Measurements from ENCODE around the gene ZFAND3. TPM values are rescaled to one million over a fixed set of nuclear protein-coding genes. Genes with fewer than 3 reads are reported as not detected.

Gene ZFAND3
- total and polyA plus RNA-seq, 10 of the 15 experiments (the other 5 are each of a cell fraction or from before 2014, with no cell fraction given), result 0.90 to 34.4 (median 16.3) TPM

GRCh38 chr6:37942606-37943376 lies 123.3 kb downstream of the ZFAND3 start:
- H2AFZ ChIP-seq (ENCODE audit: control insufficient read depth, low read depth, low read length), result no peak overlapping the region
- in situ Hi-C loops (cut with MboI), result no loop called here
- no peak overlapping the region for H3K9ac ChIP-seq (ENCODE audit: control insufficient read depth, insufficient read depth, low read length)
- 0 out of 2 replicates have a peak overlapping the region, but pooled peaks have one; percentile 39 for H3K4me3 ChIP-seq
- H3K4me2 ChIP-seq (ENCODE audit: control insufficient read depth, insufficient read depth), result peak overlapping the region; percentile 66
- H3K36me3 ChIP-seq (ENCODE audit: control insufficient read depth in 2 of 2, insufficient read depth in 2 of 2, low read length in 1 of 2), result no peaks in the 10 kb centered on the region; a peak in 3 of 4 replicates
- H3K27ac ChIP-seq (ENCODE audit: control insufficient read depth, insufficient read depth), result no peak overlapping the region; the same call in none of the 2 replicates
- BruUV-seq (replicated peaks), result no TSS peak
- ChIA-PET SMC1A (ENCODE audit: uncharacterized antibody, unreplicated experiment) (interaction anchor here (0.8 to 4.4 kb wide), 14 partner anchors 9 to 166 kb away, joined by 3 to 30 read pairs (median 4); no protein-coding TSS in a partner anchor), POLR2A (interaction anchor here (1.5 kb wide), 1 partner anchor 12 kb away, joined by 5 read pairs; no protein-coding TSS in a partner anchor), CTCF (interaction anchor here (1.0 to 1.3 kb wide), 4 partner anchors 12 to 237 kb away, joined by 3 to 6 read pairs (median 4); no protein-coding TSS in a partner anchor), RAD21 (ENCODE audit: unreplicated experiment) (interaction anchor here (0.7 to 1.9 kb wide), 7 partner anchors 10 to 124 kb away, joined by 3 to 5 read pairs (median 4); no protein-coding TSS in a partner anchor)
- intact Hi-C loops (cut with micrococcal nuclease; ENCODE audit: unreplicated experiment), result loop anchor here (5.0 kb wide), 1 partner anchor 120 kb away; no protein-coding TSS in a partner anchor
- peaks cover 26% of the 10 kb centered on the region for H3K79me2 ChIP-seq (ENCODE audit: control insufficient read depth, insufficient read depth, low read length)
- no peaks in the 10 kb centered on the region for H3K9me3 ChIP-seq (replicated peaks; ENCODE audit: control insufficient read depth, insufficient read depth, low read length)
- H3K4me1 ChIP-seq (ENCODE audit: control insufficient read depth, insufficient read depth, low read length), result peaks cover 17% of the 10 kb centered on the region
- H3K27me3 ChIP-seq (replicated peaks in 1 of 2; ENCODE audit: control insufficient read depth in 2 of 2, insufficient read depth in 2 of 2, low read length in 1 of 2), result no peaks in the 10 kb centered on the region
- no peak for FAIRE-seq
- peak; percentile 87 for ATAC-seq
- WGBS (ENCODE audit: insufficient coverage, insufficient replicate concordance, low lambda C conversion rate, missing lambda C conversion rate), result 41% methylated on average over 3 of the region's 3 CpGs
- H4K20me1 ChIP-seq (ENCODE audit: control insufficient read depth, insufficient read depth), result no peaks in the 10 kb centered on the region
- DNase-seq (ENCODE audit: low read depth, low spot score), result no peak
- TF ChIP-seq POLR2A (IDR thresholded peaks at IDR 0.05; ENCODE audit: low read depth, low read length) (no peak), KLF5 (IDR thresholded peaks at IDR 0.05; ENCODE audit: partially characterized antibody) (no peak), SKIL (IDR thresholded peaks at IDR 0.05; ENCODE audit: low read depth, poor library complexity, severe bottlenecking) (no peak), ZNF384 (IDR thresholded peaks at IDR 0.05; ENCODE audit: borderline replicate concordance, low read depth, low read length) (no peak), TAF1 (IDR thresholded peaks at IDR 0.05; ENCODE audit: borderline replicate concordance, low read depth, low read length) (no peak), ATF7 (IDR thresholded peaks at IDR 0.05; ENCODE audit: low read depth) (peak; percentile 21; the same call in 1 of the 2 replicates), EP300 (IDR thresholded peaks at IDR 0.05; ENCODE audit: borderline replicate concordance in 1 of 2, control insufficient read depth in 1 of 2, low read depth in 2 of 2, low read length in 2 of 2) (peak in 1 of 2 experiments; percentile 36; a peak in 1 of 4 replicates), MTA2 (IDR thresholded peaks at IDR 0.05; ENCODE audit: low read depth) (peak; percentile 50), JUND (IDR thresholded peaks at IDR 0.05; ENCODE audit: low read depth, low read length) (no peak), IKZF2 (IDR thresholded peaks at IDR 0.05) (no peak), SIN3A (IDR thresholded peaks at IDR 0.05; ENCODE audit: low read depth, low read length) (no peak), FOXM1 (IDR thresholded peaks at IDR 0.05; ENCODE audit: low read depth, low read length) (no peak), CHD1 (IDR thresholded peaks at IDR 0.05; ENCODE audit: low read depth, low read length) (no peak), ZBTB11 (CRISPR knock-in tag; IDR thresholded peaks at IDR 0.05) (no peak), STAT3 (IDR thresholded peaks at IDR 0.05; ENCODE audit: low read depth, low read length) (no peak)
- TF ChIP-seq, protein P1, sequence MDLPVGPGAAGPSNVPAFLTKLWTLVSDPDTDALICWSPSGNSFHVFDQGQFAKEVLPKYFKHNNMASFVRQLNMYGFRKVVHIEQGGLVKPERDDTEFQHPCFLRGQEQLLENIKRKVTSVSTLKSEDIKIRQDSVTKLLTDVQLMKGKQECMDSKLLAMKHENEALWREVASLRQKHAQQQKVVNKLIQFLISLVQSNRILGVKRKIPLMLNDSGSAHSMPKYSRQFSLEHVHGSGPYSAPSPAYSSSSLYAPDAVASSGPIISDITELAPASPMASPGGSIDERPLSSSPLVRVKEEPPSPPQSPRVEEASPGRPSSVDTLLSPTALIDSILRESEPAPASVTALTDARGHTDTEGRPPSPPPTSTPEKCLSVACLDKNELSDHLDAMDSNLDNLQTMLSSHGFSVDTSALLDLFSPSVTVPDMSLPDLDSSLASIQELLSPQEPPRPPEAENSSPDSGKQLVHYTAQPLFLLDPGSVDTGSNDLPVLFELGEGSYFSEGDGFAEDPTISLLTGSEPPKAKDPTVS (IDR thresholded peaks at IDR 0.05; ENCODE audit: low read depth, low read length), result no peak
